Dermis lymphatic vessel endothelial cell (primary cell): ENCODE results near the gene SLC44A4. TPM values are rescaled to one million over a fixed set of nuclear protein-coding genes. Genes with fewer than 3 reads are reported as not detected.

Source experiments
- total RNA-seq: library from RNA; depleted of rRNA; stranded (reverse); fragments of >200 nt; gene quantifications from 2 replicates; pipeline ENCODE4 v1.2.1, GENCODE V29; 2014

The SLC44A4 gene
- total RNA-seq, result not detected in 2 replicates

GRCh38 chr6:31878726-31879125 is at the start of gene SLC44A4:
Gene SLC44A4 (minus strand): TSS chr6:31878997. CDS start chr6:31878980, 17 bp downstream.

GRCh38 chr6:31927242-31927862 is 48.6 kb upstream of the SLC44A4 start, which contains the start of gene C2:
Gene C2 (plus strand): TSS chr6:31927717. CDS start chr6:31927753, 36 bp downstream.

GRCh38 chr6:31901953-31902643 is 23.3 kb upstream of the SLC44A4 start, which contains the start of gene ZBTB12:
Gene ZBTB12 (minus strand): TSS chr6:31902086. CDS start chr6:31901305, 781 bp downstream.

GRCh38 chr6:31897612-31898382 is 19.0 kb upstream of the SLC44A4 start, which contains the start of gene EHMT2:
Gene EHMT2 (minus strand): TSS chr6:31897698. CDS start chr6:31897677, 21 bp downstream.

GRCh38 chr6:31862344-31863235 is 16.2 kb downstream of the SLC44A4 start, which contains the start of gene NEU1:
Gene NEU1 (minus strand): TSS chr6:31862821. CDS start chr6:31862776, 45 bp downstream.

GRCh38 chr6:31827286-31828079 is 51.3 kb downstream of the SLC44A4 start, which contains the start of gene HSPA1B:
Gene HSPA1B (plus strand): TSS chr6:31827738. CDS start chr6:31827951, 213 bp downstream.

GRCh38 chr6:31815025-31815838 is 63.6 kb downstream of the SLC44A4 start, which contains the start of the genes HSPA1A and HSPA1L:
Gene HSPA1A (plus strand): TSS chr6:31815543. CDS start chr6:31815757, 214 bp downstream.
Gene HSPA1L (minus strand): TSS chr6:31815283. CDS start chr6:31811972, 3,311 bp downstream.

Other genes starting within 250 kb of the SLC44A4 start
- 105 and 110 TPM in 2 replicates for gene BAG6, start 226.3 kb downstream of the SLC44A4 start, total RNA-seq
- 0.52 and 0.54 TPM in 2 replicates for gene APOM, start 223.1 kb downstream of the SLC44A4 start, total RNA-seq
- gene C6orf47, start 218.2 kb downstream of the SLC44A4 start, total RNA-seq, result 22.6 and 24.2 TPM in 2 replicates
- 14.0 and 14.5 TPM in 2 replicates for gene GPANK1, start 214.0 kb downstream of the SLC44A4 start, total RNA-seq
- gene CSNK2B, start 212.9 kb downstream of the SLC44A4 start, total RNA-seq, result 71.8 and 77.7 TPM in 2 replicates
- gene LY6G5B, start 209.0 kb downstream of the SLC44A4 start, total RNA-seq, result 1.4 and 1.9 TPM in 2 replicates
- 1.4 and 1.5 TPM in 2 replicates for gene LY6G5C, start 197.9 kb downstream of the SLC44A4 start, total RNA-seq
- gene ABHD16A, start 175.7 kb downstream of the SLC44A4 start, total RNA-seq, result 52.7 and 62.4 TPM in 2 replicates
- not detected in 2 replicates for gene LY6G6F, start 172.1 kb downstream of the SLC44A4 start, total RNA-seq
- not detected in 2 replicates for gene LY6G6D, start 163.6 kb downstream of the SLC44A4 start, total RNA-seq
- not detected in 2 replicates for gene LY6G6C, start 157.3 kb downstream of the SLC44A4 start, total RNA-seq
- not detected in 2 replicates for gene MPIG6B, start 155.6 kb downstream of the SLC44A4 start, total RNA-seq
- gene DDAH2, start 149.7 kb downstream of the SLC44A4 start, total RNA-seq, result 122 and 139 TPM in 2 replicates
- gene CLIC1, start 142.5 kb downstream of the SLC44A4 start, total RNA-seq, result 545 and 566 TPM in 2 replicates
- 2.3 and 3.0 TPM in 2 replicates for gene MSH5, start 139.0 kb downstream of the SLC44A4 start, total RNA-seq
- gene SAPCD1, start 116.3 kb downstream of the SLC44A4 start, total RNA-seq, result 2.2 and 8.0 TPM in 2 replicates
- gene VWA7, start 101.7 kb downstream of the SLC44A4 start, total RNA-seq, result 0.09 and 0.22 TPM in 2 replicates
- 31.2 and 36.4 TPM in 2 replicates for gene VARS1, start 83.2 kb downstream of the SLC44A4 start, total RNA-seq
- gene LSM2, start 72.0 kb downstream of the SLC44A4 start, total RNA-seq, result 22.2 and 26.3 TPM in 2 replicates
- 1.2 and 1.5 TPM in 2 replicates for gene HSPA1L, start 63.7 kb downstream of the SLC44A4 start, total RNA-seq
- gene HSPA1A, start 63.5 kb downstream of the SLC44A4 start, total RNA-seq, result 78.6 and 81.2 TPM in 2 replicates
- 16.9 and 34.6 TPM in 2 replicates for gene HSPA1B, start 51.3 kb downstream of the SLC44A4 start, total RNA-seq
- 43.3 and 54.0 TPM in 2 replicates for gene NEU1, start 16.2 kb downstream of the SLC44A4 start, total RNA-seq
- 24.9 and 29.6 TPM in 2 replicates for gene EHMT2, start 18.7 kb upstream of the SLC44A4 start, total RNA-seq
- gene ZBTB12, start 23.1 kb upstream of the SLC44A4 start, total RNA-seq, result 2.4 and 2.8 TPM in 2 replicates
- gene C2, start 48.7 kb upstream of the SLC44A4 start, total RNA-seq, result 0.17 and 0.22 TPM in 2 replicates
- gene CFB, start 67.1 kb upstream of the SLC44A4 start, total RNA-seq, result 0.09 and 0.22 TPM in 2 replicates
- 68.1 and 76.8 TPM in 2 replicates for gene NELFE, start 80.0 kb upstream of the SLC44A4 start, total RNA-seq
- gene SKIC2, start 80.2 kb upstream of the SLC44A4 start, total RNA-seq, result 23.6 and 24.9 TPM in 2 replicates
- 7.3 and 8.3 TPM in 2 replicates for gene DXO, start 93.1 kb upstream of the SLC44A4 start, total RNA-seq
- gene C4A, start 103.1 kb upstream of the SLC44A4 start, total RNA-seq, result 1.0 and 1.3 TPM in 2 replicates
- gene C4B, start 135.8 kb upstream of the SLC44A4 start, total RNA-seq, result 1.1 and 1.3 TPM in 2 replicates
- under 0.01 TPM in 2 replicates for gene CYP21A2, start 159.4 kb upstream of the SLC44A4 start, total RNA-seq
- 10.1 and 17.2 TPM in 2 replicates for gene TNXB, start 230.3 kb upstream of the SLC44A4 start, total RNA-seq
- 11.9 and 13.2 TPM in 2 replicates for gene ATF6B, start 249.2 kb upstream of the SLC44A4 start, total RNA-seq